Lung (tissue), 12 donors: Measurements from ENCODE around the gene WDR64. TPM values are rescaled to one million over a fixed set of nuclear protein-coding genes. Genes with fewer than 3 reads are reported as not detected.

Experiments
- ATAC-seq: fragments of 200-7000 bp; cut with Tn5 transposase; one replicate; pipeline ENCODE4 v1.9.1; 2020; ENCODE audit warnings: moderate number of reproducible peaks; ENCODE audit not compliant: insufficient read depth, low FRiP score
- DNase-seq, 3 donors: peaks; one replicate each; pipeline ENCODE4 v3.0.0-alpha.2; 2013 to 2017
- H3K27ac ChIP-seq, 2 donors: one replicate each; pipeline ENCODE4 v1.5.1; 2013; ENCODE audit warnings: mild to moderate bottlenecking in 2 of 2, moderate library complexity in 2 of 2, control low read depth in 1 of 2, inconsistent platforms in 1 of 2, low read depth in 1 of 2, low read length in 1 of 2
- H3K27me3 ChIP-seq, 3 donors: one replicate each; pipeline ENCODE4 v1.5.1; 2013; ENCODE audit warnings: low read length in 2 of 3; ENCODE audit not compliant: control insufficient read depth in 3 of 3, insufficient read depth in 3 of 3
- H3K36me3 ChIP-seq, 4 donors: one replicate each; pipeline ENCODE4 v1.5.1; 2013; ENCODE audit warnings: low read length in 4 of 4, mild to moderate bottlenecking in 1 of 4, moderate library complexity in 1 of 4; ENCODE audit not compliant: control insufficient read depth in 4 of 4, insufficient read depth in 4 of 4
- H3K4me1 ChIP-seq, 5 donors: one replicate each; pipeline ENCODE4 v1.5.1; 2013; ENCODE audit warnings: low read length in 5 of 5, mild to moderate bottlenecking in 2 of 5, moderate library complexity in 1 of 5; ENCODE audit not compliant: control insufficient read depth in 5 of 5, insufficient read depth in 5 of 5
- H3K4me3 ChIP-seq: one replicate; pipeline ENCODE4 v1.5.1; 2013; ENCODE audit warnings: mild to moderate bottlenecking, control low read depth, moderate library complexity
- H3K9ac ChIP-seq, 2 donors: one replicate each; pipeline ENCODE4 v1.5.1; 2013; ENCODE audit warnings: low read length in 2 of 2, control low read depth in 1 of 2; ENCODE audit not compliant: insufficient read depth in 1 of 2
- H3K9me3 ChIP-seq, 4 donors: one replicate each; pipeline ENCODE4 v1.5.1; 2013; ENCODE audit warnings: low read length in 3 of 4, mild to moderate bottlenecking in 1 of 4, moderate library complexity in 1 of 4; ENCODE audit not compliant: control insufficient read depth in 4 of 4, insufficient read depth in 3 of 4
- CTCF ChIP-seq: IDR thresholded peaks from 2 replicates; pipeline ENCODE4 v1.5.1; 2012; ENCODE audit warnings: mild to moderate bottlenecking; ENCODE audit errors: control extremely low read depth, extremely low read depth
- WGBS, 2 donors: extraction: QIAGEN DNeasy Blood & Tissue Kit; methylation state at CpG; one replicate each; pipeline ENCODE4 v1.1.7; 2013; 5-methylcytosine and 5-hydroxymethylcytosine counted together
- polyA plus RNA-seq, 2 donors: library from polyadenylated mRNA; stranded (reverse); fragments of 200-250 nt; gene quantifications; one replicate each; pipeline ENCODE4 v1.2.1, GENCODE V29; 2013
- total RNA-seq, 2 donors: library from RNA; depleted of rRNA in 1 of 2; stranded (reverse); fragments of >200 nt in 1 of 2; gene quantifications; one replicate each; pipeline ENCODE4 v1.2.1, GENCODE V29; 2014 to 2021
- donor health status: control.
- donor health status: control.
- donor health status: Bipolar disorder and iron deficiency.
- donor health status: healthy.
- donor health status: DM: yes; HTN: yes; CAD: no.

WDR64 gene
- total and polyA plus RNA-seq, 4 donors = not detected

- WGBS, 2 donors = 82 to 88% methylated on average over 2 of the region's 2 CpGs
- H3K27ac ChIP-seq = no peak overlapping the region
- ATAC-seq = no peak
Measured at GRCh38 chr1:241771117-241771516, 119.0 kb downstream of the WDR64 start.

DNA sequence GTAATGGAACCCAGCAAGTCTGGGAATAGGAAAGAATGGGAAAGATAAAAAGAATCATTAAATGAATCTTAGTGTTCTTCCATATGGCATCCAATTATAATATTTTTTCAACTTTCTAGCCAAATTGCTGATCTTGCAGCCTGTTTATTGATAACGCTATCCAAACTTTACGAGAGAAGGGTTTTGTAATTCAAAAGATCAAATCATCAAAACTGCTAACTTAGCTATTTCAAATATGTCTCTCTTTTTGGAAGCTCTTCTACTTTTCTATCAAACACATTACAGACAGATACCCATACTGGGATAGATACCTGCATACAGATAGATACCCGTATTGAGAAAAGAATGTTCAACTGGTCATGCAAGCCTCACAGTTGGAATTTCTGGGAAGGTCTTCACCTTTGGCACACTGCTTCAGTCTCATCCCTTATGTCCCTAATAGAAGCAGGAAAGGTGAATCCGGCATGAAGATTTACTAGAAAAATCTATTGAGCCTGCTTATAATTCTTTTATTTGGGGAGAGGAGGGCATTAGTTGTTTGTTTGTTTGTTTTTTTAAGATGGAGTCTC lies 120.9 kb downstream of the WDR64 start:
- Histone ChIP-seq H3K27me3 (no peaks in the 10 kb centered on the region), H3K4me3 (no peak overlapping the region), H3K27ac (no peak overlapping the region), H3K4me1 (no peaks in the 10 kb centered on the region), H3K9ac (no peak overlapping the region), H3K9me3 (no peaks in the 10 kb centered on the region), H3K36me3 (no peaks in the 10 kb centered on the region)
- TF ChIP-seq CTCF = no peak
- ATAC-seq (no peak), DNase-seq (no peak)
- 96 to 97% methylated on average over 4 of the region's 4 CpGs for WGBS, 2 donors

More at GRCh38 chr1:241771117-241771516, 119.0 kb downstream of the WDR64 start:
- TF ChIP-seq CTCF = no peak
- Histone ChIP-seq H3K36me3 (no peaks in the 10 kb centered on the region), H3K27me3 (no peaks in the 10 kb centered on the region), H3K4me1 (no peaks in the 10 kb centered on the region), H3K9ac (no peak overlapping the region), H3K9me3 (no peaks in the 10 kb centered on the region), H3K4me3 (no peak overlapping the region)
- DNase-seq = no peak

DNA sequence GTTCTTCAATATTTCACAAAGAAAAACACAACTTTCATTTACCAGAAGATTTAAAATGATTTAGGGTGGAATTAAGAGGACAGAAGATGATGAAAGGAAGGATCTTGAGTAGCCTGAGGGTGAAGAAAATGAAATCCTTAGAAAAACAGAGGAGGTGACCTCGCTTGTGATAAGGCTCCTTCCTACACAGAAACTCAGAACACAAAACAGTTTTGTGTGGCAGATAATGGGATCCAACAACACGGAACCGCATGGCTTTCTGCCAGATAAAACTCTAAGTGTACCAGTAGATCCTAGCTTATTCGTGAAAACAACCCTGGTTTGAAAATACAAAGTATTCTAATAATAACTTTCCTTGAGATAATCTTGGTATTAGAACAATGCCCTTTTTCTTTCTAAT lies 121.9 kb downstream of the WDR64 start:
- WGBS, 2 donors = 56 to 71% methylated on average over 4 of the region's 4 CpGs

More for the DNA sequence above, 121.9 kb downstream of the WDR64 start:
- DNase-seq (no peak), ATAC-seq (no peak)
- H3K9me3 ChIP-seq = no peaks in the 10 kb centered on the region
- H3K27ac ChIP-seq = no peak overlapping the region
- TF ChIP-seq CTCF = no peak
- H3K9ac ChIP-seq = no peak overlapping the region
- no peaks in the 10 kb centered on the region for H3K36me3 ChIP-seq
- no peaks in the 10 kb centered on the region for H3K4me1 ChIP-seq
- H3K27me3 ChIP-seq = no peaks in the 10 kb centered on the region
- H3K4me3 ChIP-seq = no peak overlapping the region
